GM12875 (cell line): ENCODE data around the gene HSPA1L.
A peak's percentile ranks its signal among the peaks of the same experiment; 100 is the strongest.

Source experiments
- H3K4me3 ChIP-seq: one replicate; pipeline ENCODE4 v1.5.1; 2011; ENCODE audit warnings: low read depth, low read length, control low read depth
- CTCF ChIP-seq: IDR thresholded peaks from 2 replicates; pipeline ENCODE4 v1.5.1; 2011; ENCODE audit warnings: low read depth, mild to moderate bottlenecking, control low read depth, inconsistent platforms, low read length, moderate library complexity, borderline replicate concordance; ENCODE audit not compliant: insufficient read depth

Gene HSPA1L

GRCh38 chr6:31815025-31815838 lies at the start of gene HSPA1L, which contains the start of gene HSPA1A:
Gene HSPA1L (minus strand): TSS chr6:31815283. CDS start chr6:31811972, 3,311 bp downstream.
Gene HSPA1A (plus strand): TSS chr6:31815543. CDS start chr6:31815757, 214 bp downstream.
- peak within 1 kb of the TSS; percentile 40 for H3K4me3 ChIP-seq
- TF ChIP-seq CTCF: no peak

- H3K4me3 ChIP-seq: no peak overlapping the region
- no peak for TF ChIP-seq CTCF
Measured at GRCh38 chr6:31864818-31865204, 49.7 kb upstream of the HSPA1L start.

GRCh38 chr6:31864123-31864562 lies 49.1 kb upstream of the HSPA1L start:
- peak overlapping the region; percentile 43 for H3K4me3 ChIP-seq

- H3K4me3 ChIP-seq: peak within 1 kb of the TSS; percentile 78
- no peak for TF ChIP-seq CTCF
Measured at GRCh38 chr6:31862344-31863235, 47.5 kb upstream of the HSPA1L start, which contains the start of gene NEU1. Gene NEU1 (minus strand): TSS chr6:31862821. CDS start chr6:31862776, 45 bp downstream.

- H3K4me3 ChIP-seq: peak overlapping the region; percentile 78
- TF ChIP-seq CTCF: no peak
Measured at GRCh38 chr6:31861919-31862343, 46.8 kb upstream of the HSPA1L start.

GRCh38 chr6:31861150-31861549 lies 46.1 kb upstream of the HSPA1L start:
- H3K4me3 ChIP-seq: no peak overlapping the region

More at GRCh38 chr6:31861150-31861549, 46.1 kb upstream of the HSPA1L start:
- TF ChIP-seq CTCF: no peak
